Epithelial cell of proximal tubule (primary cell): ENCODE measurements around the gene UNC13A. TPM values are rescaled to one million over a fixed set of nuclear protein-coding genes. Genes with fewer than 3 reads are reported as not detected.

ENCODE experiments used
- DNase-seq: peaks from one replicate; pipeline ENCODE4 v3.0.0-alpha.2; 2011; ENCODE audit warnings: low read depth
- H3K4me3 ChIP-seq: 2 replicates; pipeline ENCODE4 v1.5.1; 2011; ENCODE audit warnings: low read depth, mild to moderate bottlenecking, low read length
- total RNA-seq: library from RNA; depleted of rRNA; stranded (reverse); fragments of >200 nt; gene quantifications from 2 replicates; pipeline ENCODE4 v1.2.3, GENCODE V29; 2015
- TF ChIP-seq, protein P1 (sequence below): conservative IDR thresholded peaks from 2 replicates; pipeline ENCODE4 v1.5.1; 2012; ENCODE audit warnings: low read depth, mild to moderate bottlenecking, low read length

Gene UNC13A
- total RNA-seq, 1 donor from 2014 or later = 0.06 TPM

DNA sequence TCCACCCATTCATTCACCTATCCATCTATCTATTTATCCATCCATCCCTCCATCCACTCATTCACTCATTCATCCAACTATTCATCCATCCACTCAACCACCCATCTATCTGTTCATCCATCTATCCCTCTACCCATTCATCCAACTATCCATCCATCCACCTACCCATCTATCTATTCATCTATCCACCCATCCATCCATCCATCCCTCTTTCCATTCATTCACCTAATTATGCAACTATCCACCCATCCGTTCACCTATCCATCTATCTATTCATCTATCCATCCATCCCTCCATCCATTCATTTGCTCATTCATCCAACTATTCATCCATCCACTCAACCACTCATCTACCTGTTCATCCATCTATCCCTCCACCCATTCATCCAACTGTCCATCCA lies 54.5 kb downstream of the UNC13A start:
- TF ChIP-seq, protein P1, sequence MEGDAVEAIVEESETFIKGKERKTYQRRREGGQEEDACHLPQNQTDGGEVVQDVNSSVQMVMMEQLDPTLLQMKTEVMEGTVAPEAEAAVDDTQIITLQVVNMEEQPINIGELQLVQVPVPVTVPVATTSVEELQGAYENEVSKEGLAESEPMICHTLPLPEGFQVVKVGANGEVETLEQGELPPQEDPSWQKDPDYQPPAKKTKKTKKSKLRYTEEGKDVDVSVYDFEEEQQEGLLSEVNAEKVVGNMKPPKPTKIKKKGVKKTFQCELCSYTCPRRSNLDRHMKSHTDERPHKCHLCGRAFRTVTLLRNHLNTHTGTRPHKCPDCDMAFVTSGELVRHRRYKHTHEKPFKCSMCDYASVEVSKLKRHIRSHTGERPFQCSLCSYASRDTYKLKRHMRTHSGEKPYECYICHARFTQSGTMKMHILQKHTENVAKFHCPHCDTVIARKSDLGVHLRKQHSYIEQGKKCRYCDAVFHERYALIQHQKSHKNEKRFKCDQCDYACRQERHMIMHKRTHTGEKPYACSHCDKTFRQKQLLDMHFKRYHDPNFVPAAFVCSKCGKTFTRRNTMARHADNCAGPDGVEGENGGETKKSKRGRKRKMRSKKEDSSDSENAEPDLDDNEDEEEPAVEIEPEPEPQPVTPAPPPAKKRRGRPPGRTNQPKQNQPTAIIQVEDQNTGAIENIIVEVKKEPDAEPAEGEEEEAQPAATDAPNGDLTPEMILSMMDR = no peak
- no peak for DNase-seq
- no peak overlapping the region for H3K4me3 ChIP-seq

DNA sequence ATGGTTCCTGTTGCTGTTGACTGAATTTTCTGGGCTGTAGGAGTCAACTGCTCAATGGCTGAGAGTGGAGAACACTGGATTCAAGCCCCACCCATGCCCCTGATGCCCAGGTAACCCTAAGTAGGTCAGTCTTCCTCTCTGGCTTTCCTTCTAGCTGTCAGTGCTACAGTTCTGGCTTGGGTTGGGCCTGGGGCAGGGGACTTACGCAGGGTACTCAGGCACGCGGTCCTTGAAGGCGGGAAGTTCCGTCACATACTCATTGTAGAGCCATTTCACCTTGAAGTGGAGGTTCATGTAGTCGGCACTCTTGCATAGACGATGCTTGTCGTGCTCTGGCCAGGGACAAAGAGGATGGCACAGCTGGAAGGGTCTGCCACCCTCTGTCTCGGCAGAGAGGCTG lies 55.6 kb downstream of the UNC13A start:
- TF ChIP-seq, protein P1 = no peak
- no peak for DNase-seq
- no peak overlapping the region for H3K4me3 ChIP-seq

DNA sequence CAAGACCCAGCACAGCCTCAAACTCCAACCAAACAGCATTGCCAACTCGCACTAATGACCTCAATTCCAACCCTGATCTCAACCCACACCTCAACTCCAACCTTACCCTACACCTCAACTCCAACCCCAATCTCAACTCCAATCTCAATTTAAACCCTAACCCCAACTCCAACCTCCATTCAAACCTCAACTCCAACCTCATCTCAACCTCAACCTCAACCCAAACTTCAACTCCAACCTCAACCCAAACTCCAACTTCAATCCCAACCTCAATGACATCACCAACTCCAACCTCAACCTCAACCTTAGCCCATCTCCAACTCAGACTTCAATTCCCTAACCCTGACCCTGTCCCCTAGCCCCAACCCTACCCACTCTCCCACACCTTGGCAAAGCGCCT lies 58.4 kb downstream of the UNC13A start:
- no peak for DNase-seq
- H3K4me3 ChIP-seq = no peak overlapping the region
- TF ChIP-seq, protein P1 = no peak

DNA sequence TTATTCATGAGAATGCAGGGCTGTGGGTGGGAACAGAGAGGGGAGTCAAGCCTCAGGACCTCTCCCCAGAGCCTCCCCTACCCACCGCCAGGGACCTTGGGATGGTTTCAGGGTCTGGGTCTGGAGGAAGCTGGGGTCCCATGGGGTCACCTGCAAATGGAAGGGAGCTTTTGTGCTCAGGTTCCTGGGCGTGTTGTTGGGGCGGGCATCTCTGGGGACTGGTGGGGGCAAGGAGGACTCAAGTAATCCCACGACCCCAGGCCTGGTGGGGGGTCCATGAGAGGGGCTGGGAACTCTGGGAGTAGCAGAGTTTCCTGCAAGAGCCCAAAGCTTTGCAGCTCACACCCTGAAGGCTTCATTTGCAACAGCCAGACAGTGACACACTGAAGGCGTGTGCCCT lies 60.2 kb downstream of the UNC13A start:
- DNase-seq = no peak
- no peak overlapping the region for H3K4me3 ChIP-seq
- TF ChIP-seq, protein P1 = no peak

DNA sequence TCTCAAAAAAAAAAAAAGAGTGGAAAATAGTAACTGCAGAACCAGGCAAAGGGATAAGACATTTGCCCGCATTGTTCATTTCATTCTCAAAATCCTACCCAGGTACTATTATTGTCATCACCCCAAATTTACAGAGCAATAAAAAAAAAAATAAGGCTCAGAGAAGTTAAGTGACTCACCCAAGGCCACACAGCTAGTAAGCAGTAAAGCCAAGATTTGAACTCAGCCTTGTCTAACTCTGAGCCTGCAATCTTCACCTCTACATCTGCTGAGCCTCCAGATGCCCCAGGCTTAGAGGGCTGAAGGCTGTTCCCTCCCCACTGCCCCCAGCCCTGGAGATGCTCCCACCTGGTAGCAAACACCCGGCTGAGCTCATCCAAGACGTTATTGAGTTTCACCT lies 61.0 kb downstream of the UNC13A start:
- TF ChIP-seq, protein P1 = no peak
- no peak overlapping the region for H3K4me3 ChIP-seq
- no peak for DNase-seq

DNA sequence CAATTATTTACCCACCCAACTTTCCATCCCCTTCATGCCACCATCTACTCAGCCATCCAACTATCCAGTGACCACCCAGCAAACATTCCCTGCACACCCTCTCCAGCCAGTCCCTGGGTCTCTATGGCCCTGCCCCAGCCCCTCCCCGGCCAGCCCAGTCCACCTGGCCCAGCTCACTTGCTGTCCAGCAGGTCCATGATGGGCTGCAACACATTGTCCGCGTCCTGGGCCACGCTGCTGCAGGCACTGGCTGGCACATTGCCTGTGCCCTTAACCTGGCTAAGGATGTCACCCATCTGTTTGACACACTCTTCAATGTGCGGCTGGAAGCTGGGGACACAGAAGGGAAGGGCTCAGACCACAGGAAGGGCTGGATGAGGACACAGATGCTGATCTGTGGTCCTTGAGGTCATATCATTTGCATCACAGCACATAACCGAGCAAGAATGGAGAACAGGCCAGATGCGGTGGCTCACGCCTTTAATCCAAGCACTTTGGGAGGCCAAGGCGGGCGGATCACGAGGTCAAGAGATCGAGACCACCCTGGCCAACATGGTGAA lies 61.6 kb downstream of the UNC13A start:
- TF ChIP-seq, protein P1 = no peak
- H3K4me3 ChIP-seq = no peak overlapping the region
- DNase-seq = no peak

DNA sequence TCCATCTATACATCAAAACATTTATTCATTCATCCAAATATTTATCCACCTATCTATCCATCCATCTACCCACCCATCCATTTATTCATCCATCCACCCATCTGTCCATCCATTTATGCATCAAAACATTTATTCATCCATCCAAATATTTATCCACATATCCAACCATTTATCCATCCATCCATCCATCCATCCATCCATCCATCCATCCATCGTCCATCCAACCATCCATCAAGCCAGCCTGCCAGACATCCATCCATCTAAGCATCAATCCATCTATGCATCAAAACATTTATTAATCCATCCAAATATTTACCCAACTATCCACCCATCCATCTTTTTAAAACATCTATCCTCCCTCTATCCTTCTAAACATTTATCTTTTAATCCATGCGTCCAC lies 62.2 kb downstream of the UNC13A start:
- TF ChIP-seq, protein P1 = no peak
- no peak overlapping the region for H3K4me3 ChIP-seq
- DNase-seq = no peak
